ENCODE data around the gene KCND3.

The KCND3 gene

DNA sequence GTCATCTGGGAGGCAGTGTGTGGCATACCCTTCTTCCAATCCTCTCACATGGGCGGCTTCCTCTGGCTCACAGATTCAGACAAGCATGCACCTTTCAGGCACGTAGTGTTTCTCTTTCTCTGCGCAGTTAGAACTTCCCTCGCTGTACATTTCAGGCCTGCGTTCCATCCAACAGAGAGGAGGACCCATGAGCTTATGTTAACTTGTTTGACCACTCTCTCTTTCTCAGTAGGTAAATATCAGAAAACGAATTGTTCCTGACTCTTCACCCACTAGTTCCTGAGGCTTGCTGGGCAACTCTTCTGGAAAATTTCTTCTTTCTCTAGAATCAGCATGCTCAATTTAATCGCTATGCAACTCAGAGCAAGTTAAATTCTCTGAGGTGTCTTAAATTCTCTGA lies 148.3 kb downstream of the KCND3 start:
- DNase-seq = no peak

- no peak for DNase-seq
Observed at GRCh38 chr1:111837393-111837792, 152.1 kb downstream of the KCND3 start.

- DNase-seq = no peak
Observed at GRCh38 chr1:111836111-111836510, 153.4 kb downstream of the KCND3 start.

- no peak for DNase-seq
Observed at GRCh38 chr1:111835514-111835913, 154.0 kb downstream of the KCND3 start.

DNA sequence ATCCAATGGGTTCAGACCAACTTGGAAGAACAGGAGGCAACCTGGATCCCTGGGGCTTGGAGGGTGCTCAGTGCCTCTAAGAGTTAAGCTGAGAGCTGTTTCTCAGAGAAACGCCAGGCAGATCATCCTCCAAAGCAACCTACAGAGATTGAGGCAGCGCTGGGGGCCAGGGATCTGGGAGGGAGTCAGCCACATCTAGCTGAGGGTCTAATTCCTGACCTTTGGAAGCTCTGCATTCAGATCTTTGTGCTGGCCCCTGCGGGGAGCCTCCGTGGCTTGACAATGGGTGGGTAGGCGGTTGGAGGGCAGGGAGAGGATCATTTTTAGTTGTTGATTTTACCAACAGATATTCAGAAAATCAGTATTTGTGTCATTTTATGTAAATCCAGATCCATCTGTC lies 154.5 kb downstream of the KCND3 start:
- DNase-seq = no peak

DNA sequence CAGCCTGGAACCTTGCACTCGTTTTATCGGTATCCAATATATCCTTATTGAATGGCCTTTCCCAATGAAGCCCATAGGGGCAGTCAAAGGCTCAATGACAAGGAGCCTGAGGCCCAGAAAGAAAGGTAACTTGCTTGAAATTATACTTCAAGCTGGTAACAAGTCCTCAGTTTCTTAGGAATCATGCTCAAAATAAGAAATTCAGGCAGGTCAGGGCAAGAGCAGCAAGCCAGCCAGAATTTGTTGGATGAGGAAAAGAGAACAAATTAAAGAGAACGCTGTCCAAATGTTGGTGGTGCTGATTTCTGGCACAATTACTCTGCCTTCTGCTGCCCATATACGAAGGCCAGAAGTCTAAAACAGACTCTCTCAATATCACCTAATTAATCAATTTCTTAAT lies 156.1 kb downstream of the KCND3 start:
- no peak for DNase-seq

DNA sequence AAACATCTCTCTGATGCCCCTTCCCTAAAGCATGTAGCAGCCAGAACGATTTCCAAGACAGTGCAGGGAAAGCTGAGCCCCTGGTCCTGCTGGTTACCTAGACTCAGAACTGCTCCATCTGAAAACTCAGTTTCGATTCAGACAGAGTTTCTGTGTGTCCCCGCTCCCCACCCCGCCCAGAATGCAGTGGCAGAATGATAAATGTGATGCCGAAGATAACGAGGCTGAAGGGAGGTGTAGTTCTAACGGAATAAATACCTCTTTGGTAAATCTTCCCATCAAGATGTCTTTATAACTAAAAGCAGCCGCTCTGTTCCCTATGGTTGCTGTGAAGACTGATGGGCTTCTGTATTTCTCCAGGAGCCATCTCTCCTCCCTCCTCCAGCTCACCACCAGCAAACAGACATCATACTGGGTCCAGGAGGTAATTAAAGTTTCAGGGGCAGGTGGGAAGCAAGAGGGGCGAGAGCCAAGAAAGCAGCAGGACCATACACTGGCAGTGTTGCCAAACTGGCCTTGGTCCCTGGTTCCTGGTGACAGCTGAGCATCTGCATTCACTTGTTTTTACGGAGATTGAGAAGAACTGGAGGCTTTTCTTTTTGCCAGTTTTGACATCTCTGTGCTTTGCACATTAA lies 156.8 kb downstream of the KCND3 start:
- no peak for DNase-seq

GRCh38 chr1:111831153-111831552 lies 158.3 kb downstream of the KCND3 start:
- no peak for DNase-seq

- DNase-seq = no peak
Observed at GRCh38 chr1:111827946-111828345, 161.5 kb downstream of the KCND3 start.

DNA sequence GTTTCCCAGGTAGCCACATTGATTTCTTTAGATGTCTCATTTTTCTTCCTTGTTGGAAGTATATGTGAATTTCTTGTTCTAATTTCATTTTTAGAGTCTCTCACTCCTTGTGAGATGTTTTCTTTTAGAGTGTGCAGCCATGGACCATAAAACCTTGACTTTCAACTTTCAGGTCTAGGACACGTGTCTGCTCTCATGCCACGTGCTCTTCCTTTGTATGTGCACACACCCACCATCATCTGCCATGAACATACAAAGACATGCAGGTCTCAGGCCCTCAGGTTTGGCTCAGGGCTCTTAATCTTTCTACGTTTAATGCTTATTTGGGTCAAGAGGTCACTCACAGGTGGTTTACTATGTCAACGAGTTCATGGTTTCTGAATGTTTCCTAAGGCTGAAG lies 163.2 kb downstream of the KCND3 start:
- DNase-seq = no peak

DNA sequence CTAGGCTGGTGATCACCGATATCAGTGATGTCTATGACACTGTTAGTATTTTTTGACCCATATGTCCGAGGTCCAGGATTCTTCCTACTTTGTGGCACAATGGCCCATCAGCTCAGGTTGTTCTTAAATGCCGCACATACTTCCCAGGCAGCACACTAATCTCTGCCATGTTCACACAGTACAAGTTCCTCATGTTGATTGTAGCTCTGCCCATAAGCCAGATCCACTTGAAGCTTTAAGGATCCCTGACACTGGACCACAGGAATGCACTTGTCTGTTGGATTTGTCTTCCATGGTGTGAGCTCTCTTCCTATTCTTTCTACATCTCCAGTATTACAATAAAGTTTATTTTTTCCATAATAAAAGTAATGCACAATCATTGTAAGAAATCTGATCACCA lies 164.3 kb downstream of the KCND3 start:
- no peak for DNase-seq

GRCh38 chr1:111822138-111822537 lies 167.3 kb downstream of the KCND3 start:
- DNase-seq = no peak

DNA sequence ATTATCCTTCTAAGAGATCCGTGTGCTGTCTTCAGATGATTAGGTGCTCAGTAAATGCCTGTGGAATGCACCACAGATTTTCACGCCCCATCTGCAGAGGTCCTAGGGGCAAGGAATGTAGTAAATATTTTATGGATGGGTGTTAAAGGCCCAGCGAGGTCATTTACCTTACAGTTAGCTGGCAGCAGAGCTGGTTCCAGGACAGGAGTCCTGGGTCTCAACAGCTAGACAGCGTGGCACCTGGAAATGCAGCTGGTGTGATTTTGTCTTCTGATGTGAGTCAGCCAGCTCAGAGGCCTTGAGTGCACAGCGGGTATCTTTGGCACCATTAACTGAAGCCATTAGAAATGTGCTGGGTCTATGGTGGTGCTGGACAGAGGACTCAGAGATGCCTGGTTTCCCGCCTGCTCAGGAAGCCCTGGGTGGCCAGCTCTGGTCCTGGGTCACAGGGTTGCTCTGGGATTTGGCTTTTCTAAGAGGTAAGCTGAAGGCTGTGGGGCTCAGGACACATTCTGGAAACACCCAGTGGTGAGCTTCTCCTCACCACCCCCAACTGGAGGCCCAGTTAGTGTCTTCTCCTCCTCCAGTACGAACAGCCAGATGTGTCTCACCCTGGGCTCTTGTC lies 168.2 kb downstream of the KCND3 start:
- no peak for DNase-seq

DNA sequence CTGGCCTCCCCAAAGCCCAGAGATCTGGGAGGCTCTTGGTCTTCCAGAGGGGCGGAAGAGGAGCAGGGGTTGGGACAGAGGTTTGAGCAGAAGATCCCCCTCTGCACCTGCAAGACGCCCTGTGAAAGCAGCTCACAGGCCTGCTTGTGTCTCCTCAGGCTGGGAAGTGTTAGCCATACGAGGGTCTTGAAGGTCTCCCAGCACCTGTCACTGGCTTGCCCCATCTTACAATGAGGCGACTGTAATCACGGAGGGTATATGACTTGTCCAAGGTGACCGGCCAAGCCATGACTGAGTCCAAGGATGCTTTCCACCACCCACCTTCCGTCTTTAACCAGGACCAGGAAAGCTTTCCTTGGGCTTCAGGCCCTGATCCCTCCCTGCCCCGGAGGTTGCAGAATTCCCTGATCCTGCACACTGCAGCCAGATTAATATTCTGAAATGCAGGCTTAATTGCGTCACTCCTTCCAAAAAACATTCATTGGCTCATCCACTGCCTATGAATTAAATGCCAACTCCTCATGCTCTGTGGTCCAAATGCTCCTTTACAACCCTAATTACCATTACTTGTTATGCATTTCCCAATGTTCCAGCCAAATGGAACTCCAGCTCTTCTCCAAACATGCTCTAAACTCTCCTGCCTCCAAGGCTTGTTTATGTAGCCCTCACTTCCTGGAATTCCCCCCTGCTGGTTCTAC lies 169.8 kb downstream of the KCND3 start:
- no peak for DNase-seq

DNA sequence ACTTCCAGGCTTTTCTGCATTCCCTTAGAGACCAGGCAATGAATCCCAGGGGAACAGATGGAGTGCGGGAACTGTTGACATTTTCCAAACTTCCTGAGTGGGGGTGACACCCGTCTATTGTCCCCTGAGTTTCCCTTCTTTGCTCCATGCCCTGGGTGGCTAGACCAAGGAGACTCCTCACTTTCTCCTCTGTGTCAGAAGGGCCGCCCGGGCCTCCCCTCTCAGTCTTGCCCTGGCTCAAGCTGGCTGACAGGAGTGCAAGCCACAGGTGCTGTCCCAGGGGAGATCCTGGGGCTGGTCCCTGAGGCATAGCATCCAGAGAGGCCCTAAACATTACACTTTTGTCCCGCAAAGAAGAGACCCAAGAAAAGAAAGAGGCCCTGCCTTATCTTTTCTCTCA lies 170.9 kb downstream of the KCND3 start:
- no peak for DNase-seq

- DNase-seq = no peak
Observed at GRCh38 chr1:111818081-111818480, 171.4 kb downstream of the KCND3 start.

- DNase-seq = no peak
Observed at GRCh38 chr1:111814642-111815041, 174.8 kb downstream of the KCND3 start.

- DNase-seq = no peak
Observed at GRCh38 chr1:111814305-111814628, 175.2 kb downstream of the KCND3 start.

DNA sequence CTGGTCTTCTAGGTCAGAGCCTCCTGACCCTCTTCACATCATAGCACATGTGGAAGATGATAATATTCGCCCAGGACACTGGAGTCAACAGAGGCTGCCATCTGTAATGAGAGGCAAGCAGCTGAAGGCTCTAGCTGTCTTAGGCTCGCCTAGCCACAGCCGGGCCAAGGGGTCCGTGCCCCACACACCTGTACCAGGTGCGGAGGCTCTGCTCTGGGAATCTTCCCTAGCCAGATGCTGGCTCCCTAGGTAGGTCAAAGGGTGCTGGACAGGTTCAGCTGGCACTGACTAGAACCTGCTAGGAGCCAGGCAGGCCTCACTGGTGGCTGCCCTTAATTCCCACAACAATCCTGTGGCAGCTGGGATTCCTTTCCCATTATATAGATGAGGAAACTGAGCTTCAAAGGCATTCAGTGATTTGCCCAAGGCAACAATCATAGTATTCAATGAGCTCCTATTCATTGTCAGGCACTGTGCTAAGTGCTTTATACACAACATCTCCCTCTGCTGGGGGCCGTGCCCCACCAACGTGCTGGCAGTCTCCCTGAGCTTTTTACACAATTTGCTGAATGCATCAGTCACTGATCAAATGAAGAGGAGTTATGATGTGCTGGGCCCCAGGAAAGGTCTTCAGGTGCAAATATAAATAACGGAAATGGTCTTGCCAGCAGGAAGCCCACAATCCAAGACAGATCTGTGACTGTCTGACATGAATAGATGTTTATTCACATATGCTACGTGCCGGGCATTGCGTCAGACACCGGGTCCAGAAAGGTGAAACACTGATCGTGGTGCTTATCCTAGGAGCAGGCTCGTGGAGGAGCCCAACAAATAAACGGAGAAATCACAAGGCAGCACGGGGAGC lies 175.8 kb downstream of the KCND3 start:
- no peak for DNase-seq

DNA sequence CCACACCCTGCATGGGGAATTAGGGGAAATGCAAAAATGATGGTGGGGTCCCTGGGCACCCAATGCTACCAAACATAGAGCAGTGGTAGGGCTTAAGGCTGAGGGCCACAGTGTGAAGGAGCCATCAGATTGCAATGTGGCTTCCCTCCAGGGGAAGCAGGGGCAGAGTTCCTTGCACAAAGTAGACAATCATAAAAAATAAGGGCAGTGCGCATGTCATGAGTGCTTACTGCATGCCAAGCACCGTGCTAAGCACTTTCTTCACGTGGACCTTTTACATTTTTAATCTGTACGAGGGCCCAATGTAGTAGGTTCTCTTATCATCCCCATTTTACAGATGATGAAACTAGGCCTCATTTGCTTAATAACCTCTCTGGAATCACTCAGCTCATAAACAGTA lies 177.2 kb downstream of the KCND3 start:
- DNase-seq = no peak

DNA sequence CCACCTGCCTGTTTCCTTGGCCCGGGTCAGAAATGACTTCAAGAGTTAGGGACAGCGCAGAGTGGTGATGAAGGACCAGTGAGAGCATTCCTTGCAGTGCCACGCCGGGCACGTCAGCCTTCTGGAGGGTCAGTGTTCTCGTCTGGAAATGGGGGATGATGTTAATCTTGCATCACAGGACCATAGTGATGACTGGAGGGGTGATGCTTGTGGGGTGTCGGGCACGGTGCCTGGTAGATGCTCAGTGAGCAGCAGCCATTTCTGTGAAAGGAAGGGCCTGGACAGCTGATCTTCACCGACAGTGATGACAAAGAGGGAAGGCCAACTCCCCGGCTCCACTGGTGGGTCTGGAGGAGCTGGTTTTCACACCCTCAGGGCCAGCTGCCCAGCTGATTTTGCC lies 177.6 kb downstream of the KCND3 start:
- no peak for DNase-seq

DNA sequence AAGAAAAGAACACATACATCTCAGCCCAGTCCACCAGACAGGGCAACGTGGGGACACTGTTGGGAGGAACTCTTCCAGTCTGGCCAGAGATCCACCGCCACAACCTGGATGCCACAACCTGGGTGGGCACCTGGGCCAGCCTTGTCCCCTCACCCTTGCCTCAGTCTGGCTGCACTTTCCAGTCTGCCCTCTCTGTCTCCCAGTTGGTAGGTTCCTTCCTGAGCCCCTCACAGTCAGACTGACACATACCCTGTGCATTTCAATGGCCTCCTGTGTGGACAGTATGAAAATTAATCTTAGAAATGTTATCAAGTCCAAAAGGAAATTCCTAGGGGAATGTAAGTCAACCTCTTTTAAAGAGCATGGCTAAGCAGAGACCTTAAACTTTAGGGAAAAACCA lies 184.2 kb downstream of the KCND3 start:
- no peak for DNase-seq

DNA sequence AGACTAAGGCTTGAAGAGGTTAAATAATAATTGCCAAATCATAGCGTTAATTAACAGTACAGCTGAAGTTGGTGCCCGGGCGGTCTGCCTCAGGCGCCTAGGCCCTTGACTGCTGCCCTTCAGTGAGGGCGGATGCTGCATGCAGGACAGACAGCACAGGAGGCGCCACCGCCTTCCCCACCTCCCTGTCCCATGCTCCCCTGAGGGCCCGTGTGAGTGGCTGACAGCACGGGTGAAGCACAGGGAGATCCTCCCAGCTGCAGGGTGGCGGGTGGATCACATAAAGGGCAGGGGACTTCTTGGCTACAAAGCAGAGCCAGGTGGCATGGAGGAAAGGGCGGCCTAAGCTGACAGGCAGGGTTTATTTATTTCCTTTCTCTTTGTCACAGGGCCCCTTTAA lies 184.7 kb downstream of the KCND3 start:
- no peak for DNase-seq

GRCh38 chr1:111803951-111804350 lies 185.5 kb downstream of the KCND3 start:
- DNase-seq = no peak

All from CD4-positive, alpha-beta T cell treated with Interferon alpha-2 for 1 hour (primary cell).